ENCODE results near the gene MAS1. TPM values are rescaled to one million over a fixed set of nuclear protein-coding genes. Genes with fewer than 3 reads are reported as not detected.

MAS1 gene
- total and polyA plus RNA-seq, 2 experiments from 2014 or later: not detected

DNA sequence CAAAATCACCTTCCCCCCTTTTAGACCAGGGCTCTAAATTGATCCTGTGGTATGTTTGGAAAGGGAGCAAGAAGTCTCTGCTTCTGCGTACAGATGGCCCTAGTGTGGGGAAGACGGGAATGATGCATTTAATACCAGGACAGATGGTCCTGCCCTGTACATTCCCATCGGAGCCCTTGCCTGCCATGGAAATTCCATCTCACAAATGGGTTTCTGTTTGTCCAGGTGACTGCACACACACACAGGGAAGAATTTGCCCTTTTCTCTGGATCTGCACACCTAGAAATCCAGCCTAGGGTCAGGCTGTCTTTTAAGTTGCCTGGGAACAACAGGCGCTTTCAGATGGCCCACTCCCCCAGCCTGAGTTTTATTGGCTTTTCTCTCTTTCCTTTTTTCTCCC, 1.3 kb downstream of the MAS1 start:
- no peak for TF ChIP-seq EZH2 (IDR thresholded peaks at IDR 0.05; ENCODE audit: insufficient read depth, poor library complexity, severe bottlenecking)
- TF ChIP-seq EZH2phosphoT487 (IDR thresholded peaks at IDR 0.05; ENCODE audit: insufficient read depth, low read depth): no peak
- WGBS, 2 experiments (ENCODE audit: low coverage in 1 of 2, low lambda C conversion rate in 2 of 2, missing lambda C conversion rate in 2 of 2): 75 to 76% methylated on average over 4 of the region's 4 CpGs
- Histone ChIP-seq H3K27ac (no peak overlapping the region), H3F3A (ENCODE audit: insufficient read depth) (no peaks in the 10 kb centered on the region), H3K4me1 (ENCODE audit: insufficient read depth) (no peaks in the 10 kb centered on the region), H3K9me3 (ENCODE audit: low read depth) (no peaks in the 10 kb centered on the region), H3K27me3 (replicated peaks; ENCODE audit: insufficient read depth) (peaks cover 59% of the 10 kb centered on the region), H3K36me3 (ENCODE audit: low read depth) (no peaks in the 10 kb centered on the region), H3K9ac (no peak overlapping the region), H3K79me2 (ENCODE audit: insufficient read depth) (no peaks in the 10 kb centered on the region), H3K4me2 (ENCODE audit: unreplicated experiment) (no peak overlapping the region), H4K20me1 (ENCODE audit: insufficient read depth) (no peaks in the 10 kb centered on the region), H3K9me2 (ENCODE audit: insufficient read depth) (no peaks in the 10 kb centered on the region), H2AFZ (no peak overlapping the region), H3K4me3 (no peak overlapping the region)
- DNase-seq: no peak
- in situ Hi-C loops (cut with MboI): no loop called here

DNA sequence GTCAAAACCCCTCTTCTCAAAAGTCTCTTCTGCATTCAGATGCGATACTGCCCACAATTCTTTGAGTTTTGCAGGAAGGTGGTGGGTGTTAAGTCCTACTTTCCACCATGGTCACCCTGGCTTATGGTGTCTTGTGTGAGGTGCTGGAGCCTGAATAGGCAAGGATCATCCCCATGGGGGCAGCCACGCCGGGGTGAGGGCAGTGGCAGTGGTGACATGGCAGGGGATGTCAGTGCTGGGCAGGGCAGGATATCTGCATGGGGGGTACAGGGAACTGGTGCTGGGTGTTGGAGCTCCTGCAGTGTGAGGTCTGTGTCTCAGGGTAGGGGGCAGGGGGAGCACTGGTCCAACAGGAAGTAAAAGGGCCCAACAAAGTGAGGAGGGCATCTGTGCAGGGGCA, 2.3 kb downstream of the MAS1 start:
- Histone ChIP-seq H3K27me3 (replicated peaks; ENCODE audit: insufficient read depth) (peaks cover 59% of the 10 kb centered on the region), H3F3A (ENCODE audit: insufficient read depth) (no peaks in the 10 kb centered on the region), H3K36me3 (ENCODE audit: low read depth) (no peaks in the 10 kb centered on the region), H3K4me3 (no peak overlapping the region), H3K4me2 (ENCODE audit: unreplicated experiment) (no peak overlapping the region), H3K4me1 (ENCODE audit: insufficient read depth) (no peaks in the 10 kb centered on the region), H2AFZ (no peak overlapping the region), H4K20me1 (ENCODE audit: insufficient read depth) (no peaks in the 10 kb centered on the region), H3K27ac (no peak overlapping the region), H3K79me2 (ENCODE audit: insufficient read depth) (no peaks in the 10 kb centered on the region), H3K9me3 (ENCODE audit: low read depth) (no peaks in the 10 kb centered on the region), H3K9me2 (ENCODE audit: insufficient read depth) (no peaks in the 10 kb centered on the region), H3K9ac (no peak overlapping the region)
- WGBS, 2 experiments (ENCODE audit: low coverage in 1 of 2, low lambda C conversion rate in 2 of 2, missing lambda C conversion rate in 2 of 2): 72 to 78% methylated on average over 3 of the region's 3 CpGs
- TF ChIP-seq EZH2 (IDR thresholded peaks at IDR 0.05; ENCODE audit: insufficient read depth, poor library complexity, severe bottlenecking) (no peak), EZH2phosphoT487 (IDR thresholded peaks at IDR 0.05; ENCODE audit: insufficient read depth, low read depth) (no peak)
- in situ Hi-C loops (cut with MboI): no loop called here
- no peak for DNase-seq

DNA sequence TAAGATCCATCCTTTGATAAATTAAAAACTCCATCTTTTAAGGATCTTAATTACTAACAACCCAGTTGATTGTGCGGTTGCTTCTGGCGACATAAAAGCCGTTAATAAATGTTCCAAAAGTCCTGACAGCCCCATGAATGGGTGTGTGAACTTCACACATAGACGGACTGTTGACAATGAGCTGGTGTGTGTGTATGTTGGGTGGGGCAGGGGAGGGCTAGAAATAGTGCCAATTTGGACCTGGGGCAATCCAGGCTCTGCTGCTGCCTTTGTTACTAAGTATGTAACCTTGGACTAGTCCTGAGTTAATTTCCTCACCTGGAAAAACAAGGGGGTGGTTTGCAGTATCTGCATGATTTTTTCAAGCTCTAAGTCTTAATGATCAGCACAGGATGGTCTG, 4.2 kb downstream of the MAS1 start:
- no peak for DNase-seq
- no peak overlapping the region for H3K4me2 ChIP-seq (ENCODE audit: unreplicated experiment)
- 0 out of 2 replicates have a peak, but pooled peaks cover 3% of the 10 kb centered on the region for H3K4me1 ChIP-seq (ENCODE audit: insufficient read depth)
- H3K27me3 ChIP-seq (replicated peaks; ENCODE audit: insufficient read depth): peaks cover 53% of the 10 kb centered on the region
- no peaks in the 10 kb centered on the region for H3K9me2 ChIP-seq (ENCODE audit: insufficient read depth)
- in situ Hi-C loops (cut with MboI): no loop called here
- no peaks in the 10 kb centered on the region for H3K9me3 ChIP-seq (ENCODE audit: low read depth)
- 65% methylated on average over 4 of the region's 4 CpGs for WGBS, 2 experiments (ENCODE audit: low coverage in 1 of 2, low lambda C conversion rate in 2 of 2, missing lambda C conversion rate in 2 of 2)
- no peak overlapping the region for H3K4me3 ChIP-seq
- no peaks in the 10 kb centered on the region for H4K20me1 ChIP-seq (ENCODE audit: insufficient read depth)
- peaks cover 6% of the 10 kb centered on the region for H3F3A ChIP-seq (ENCODE audit: insufficient read depth)
- no peaks in the 10 kb centered on the region for H3K36me3 ChIP-seq (ENCODE audit: low read depth)
- no peak overlapping the region for H2AFZ ChIP-seq
- H3K27ac ChIP-seq: no peak overlapping the region
- TF ChIP-seq EZH2 (IDR thresholded peaks at IDR 0.05; ENCODE audit: insufficient read depth, poor library complexity, severe bottlenecking) (no peak), EZH2phosphoT487 (IDR thresholded peaks at IDR 0.05; ENCODE audit: insufficient read depth, low read depth) (no peak)
- no peaks in the 10 kb centered on the region for H3K79me2 ChIP-seq (ENCODE audit: insufficient read depth)
- no peak overlapping the region for H3K9ac ChIP-seq

DNA sequence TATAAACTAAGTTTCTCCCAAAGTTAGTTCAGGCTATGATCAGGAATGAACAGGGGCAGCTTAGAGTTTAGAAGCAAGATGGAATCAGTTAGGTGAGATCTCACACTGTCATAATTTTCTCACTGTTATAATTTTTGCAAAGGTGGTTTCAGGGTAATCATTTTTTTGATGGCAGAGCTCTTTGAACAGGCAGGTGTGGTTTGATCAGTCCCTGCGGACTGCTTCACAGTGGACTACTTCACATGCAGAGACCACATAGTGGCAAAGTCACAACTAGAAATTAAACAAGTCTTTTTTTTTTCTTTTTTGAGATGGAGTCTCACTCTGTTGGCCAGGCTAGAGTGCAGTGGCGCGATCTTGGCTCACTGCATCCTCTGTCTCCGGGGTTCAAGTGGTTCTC, 6.8 kb downstream of the MAS1 start:
- H3K4me1 ChIP-seq (ENCODE audit: insufficient read depth): peaks cover 11% of the 10 kb centered on the region; the same call in 1 of the 2 replicates
- H3F3A ChIP-seq (ENCODE audit: insufficient read depth): peaks cover 17% of the 10 kb centered on the region
- in situ Hi-C loops (cut with MboI): no loop called here
- no peaks in the 10 kb centered on the region for H3K9me3 ChIP-seq (ENCODE audit: low read depth)
- H2AFZ ChIP-seq: no peak overlapping the region
- no peaks in the 10 kb centered on the region for H4K20me1 ChIP-seq (ENCODE audit: insufficient read depth)
- H3K9ac ChIP-seq: no peak overlapping the region
- no peaks in the 10 kb centered on the region for H3K9me2 ChIP-seq (ENCODE audit: insufficient read depth)
- DNase-seq: no peak
- H3K27me3 ChIP-seq (replicated peaks; ENCODE audit: insufficient read depth): peaks cover 33% of the 10 kb centered on the region
- no peak for TF ChIP-seq EZH2phosphoT487 (IDR thresholded peaks at IDR 0.05; ENCODE audit: insufficient read depth, low read depth)
- TF ChIP-seq EZH2 (IDR thresholded peaks at IDR 0.05; ENCODE audit: insufficient read depth, poor library complexity, severe bottlenecking): no peak
- H3K27ac ChIP-seq: no peak overlapping the region
- no peaks in the 10 kb centered on the region for H3K36me3 ChIP-seq (ENCODE audit: low read depth)
- H3K79me2 ChIP-seq (ENCODE audit: insufficient read depth): no peaks in the 10 kb centered on the region
- no peak overlapping the region for H3K4me2 ChIP-seq (ENCODE audit: unreplicated experiment)
- whole genome bisulfite sequencing, 2 experiments (ENCODE audit: low coverage in 1 of 2, low lambda C conversion rate in 2 of 2, missing lambda C conversion rate in 2 of 2): 82 to 85% methylated on average over 4 of the region's 4 CpGs
- H3K4me3 ChIP-seq: no peak overlapping the region

DNA sequence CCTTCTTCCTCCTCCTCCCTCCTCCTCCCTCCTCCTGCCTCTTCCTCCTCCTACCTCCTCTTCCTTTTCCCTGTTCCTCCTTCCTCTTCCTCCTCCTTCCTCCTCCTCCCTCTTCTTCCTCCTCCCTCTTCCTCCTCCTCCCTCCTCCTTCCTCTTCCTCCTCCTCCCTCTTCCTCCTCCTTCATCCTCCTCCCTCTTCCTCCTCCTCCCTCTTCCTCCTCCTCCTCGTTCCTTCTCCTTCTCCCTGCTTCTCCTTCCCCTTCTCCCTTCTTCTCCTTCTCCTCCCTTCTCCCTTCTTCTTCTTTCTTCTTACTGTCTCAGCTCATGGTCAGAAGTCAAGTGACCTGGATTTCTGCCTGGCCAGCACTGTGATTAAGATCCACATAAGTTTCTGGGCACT, 7.7 kb downstream of the MAS1 start:
- DNase-seq: no peak
- no peaks in the 10 kb centered on the region for H3K9me2 ChIP-seq (ENCODE audit: insufficient read depth)
- in situ Hi-C loops (cut with MboI): no loop called here
- H3F3A ChIP-seq (ENCODE audit: insufficient read depth): peaks cover 17% of the 10 kb centered on the region
- no peak overlapping the region for H3K4me3 ChIP-seq
- H3K27me3 ChIP-seq (replicated peaks; ENCODE audit: insufficient read depth): peaks cover 32% of the 10 kb centered on the region
- no peak overlapping the region for H2AFZ ChIP-seq
- H3K9ac ChIP-seq: no peak overlapping the region
- H3K79me2 ChIP-seq (ENCODE audit: insufficient read depth): no peaks in the 10 kb centered on the region
- H3K4me1 ChIP-seq (ENCODE audit: insufficient read depth): peaks cover 11% of the 10 kb centered on the region; the same call in 1 of the 2 replicates
- H3K36me3 ChIP-seq (ENCODE audit: low read depth): no peaks in the 10 kb centered on the region
- H3K9me3 ChIP-seq (ENCODE audit: low read depth): no peaks in the 10 kb centered on the region
- H3K27ac ChIP-seq: no peak overlapping the region
- no peak for TF ChIP-seq EZH2phosphoT487 (IDR thresholded peaks at IDR 0.05; ENCODE audit: insufficient read depth, low read depth)
- no peaks in the 10 kb centered on the region for H4K20me1 ChIP-seq (ENCODE audit: insufficient read depth)
- H3K4me2 ChIP-seq (ENCODE audit: unreplicated experiment): no peak overlapping the region
- 51 to 71% methylated on average over 1 of the region's 1 CpG for WGBS, 2 experiments (ENCODE audit: low coverage in 1 of 2, low lambda C conversion rate in 2 of 2, missing lambda C conversion rate in 2 of 2)

All from GM23248 (cell line).